Activated naive CD4-positive, alpha-beta T cell treated with Interleukin-2 at 50 U/mL for 16 hours (primary cell): Measurements from ENCODE around the gene FBXO24.

Experiments used
- DNase-seq: peaks from one replicate; pipeline ENCODE4 v3.0.0-alpha.2; 2020

FBXO24 gene

GRCh38 chr7:100575206-100575631, 10.9 kb upstream of the FBXO24 start:
- DNase-seq: no peak

GRCh38 chr7:100575746-100576383, 10.3 kb upstream of the FBXO24 start:
- DNase-seq: no peak

- no peak for DNase-seq
Observed at GRCh38 chr7:100576384-100576993, 9.6 kb upstream of the FBXO24 start.

- DNase-seq: no peak
Observed at GRCh38 chr7:100577103-100577502, 9.0 kb upstream of the FBXO24 start.

- DNase-seq: no peak
Observed at GRCh38 chr7:100577507-100577906, 8.6 kb upstream of the FBXO24 start.

GRCh38 chr7:100578246-100579183, 7.6 kb upstream of the FBXO24 start:
- no peak for DNase-seq

- no peak for DNase-seq
Observed at GRCh38 chr7:100580466-100581283, 5.5 kb upstream of the FBXO24 start.

GRCh38 chr7:100582041-100582579, 4.0 kb upstream of the FBXO24 start:
- DNase-seq: no peak

GRCh38 chr7:100582650-100583049, 3.5 kb upstream of the FBXO24 start:
- DNase-seq: no peak

GRCh38 chr7:100583132-100584053, 2.7 kb upstream of the FBXO24 start:
- DNase-seq: peak; percentile 68

GRCh38 chr7:100584054-100584682, 2.0 kb upstream of the FBXO24 start:
- no peak for DNase-seq

- no peak for DNase-seq
Observed at GRCh38 chr7:100584683-100585510, 1.2 kb upstream of the FBXO24 start.

- DNase-seq: peak; percentile 61
Observed at GRCh38 chr7:100585511-100586265, 440 bp upstream of the FBXO24 start, which contains the start of gene LRCH4. TSS of gene LRCH4 (minus strand) at chr7:100586129. CDS start at chr7:100586100, 29 bp downstream.

GRCh38 chr7:100588438-100588837, 2.3 kb downstream of the FBXO24 start:
- no peak for DNase-seq

GRCh38 chr7:100589341-100589947, 3.3 kb downstream of the FBXO24 start:
- no peak for DNase-seq

GRCh38 chr7:100590077-100590737, 4.1 kb downstream of the FBXO24 start:
- DNase-seq: no peak

- no peak for DNase-seq
Observed at GRCh38 chr7:100591596-100591995, 5.5 kb downstream of the FBXO24 start.

GRCh38 chr7:100595188-100595587, 9.1 kb downstream of the FBXO24 start:
- DNase-seq: no peak
